Transverse colon (tissue), 4 donors: ENCODE results near the gene GDPD1. TPM values are rescaled to one million over a fixed set of nuclear protein-coding genes. Genes with fewer than 3 reads are reported as not detected.

ENCODE experiments used
- DNase-seq: peaks from one replicate; pipeline ENCODE4 v3.0.0-alpha.2; 2019
- H3K27ac ChIP-seq, 4 donors: fragments of 200-600 bp; sonication (generic); 2 replicates each; pipeline ENCODE4 v1.5.1; 2016 to 2018; ENCODE audit warnings: inconsistent platforms in 4 of 4
- H3K27me3 ChIP-seq: fragments of 200-600 bp; sonication (generic); 2 replicates; pipeline ENCODE4 v1.5.1; 2017; ENCODE audit warnings: inconsistent platforms
- H3K36me3 ChIP-seq, 4 donors: fragments of 200-600 bp; sonication (generic); 2 replicates each; pipeline ENCODE4 v1.5.1; 2017 to 2019; ENCODE audit warnings: inconsistent platforms in 4 of 4
- H3K4me1 ChIP-seq, 4 donors: fragments of 200-600 bp; sonication (generic); 2 replicates each; pipeline ENCODE4 v1.5.1; 2017 to 2020; ENCODE audit warnings: inconsistent platforms in 4 of 4
- H3K4me3 ChIP-seq, 4 donors: fragments of 200-600 bp; sonication (generic); 1 replicate in 1 of 4; 2 replicates in 3 of 4; pipeline versions ENCODE4 v1.5.1 to v1.6.1; 2017 to 2019; ENCODE audit warnings: inconsistent platforms in 4 of 4
- H3K9me3 ChIP-seq, 2 donors: fragments of 200-600 bp; sonication (generic); 2 replicates each; pipeline ENCODE4 v1.5.1; 2017 to 2019; ENCODE audit warnings: inconsistent platforms in 2 of 2
- CTCF ChIP-seq, 5 experiments: fragments of 200-600 bp in 3 of 5; fragments of 450-650 bp in 2 of 5; sonication (generic) in 3 of 5; IDR thresholded peaks; 1 replicate in 2 of 5; 2 replicates in 3 of 5; pipeline ENCODE4 v1.5.1; 2016 to 2017; ENCODE audit warnings: antibody characterized with exemption in 5 of 5, inconsistent platforms in 3 of 5, mild to moderate bottlenecking in 2 of 5, moderate library complexity in 1 of 5
- EP300 ChIP-seq: sonication (generic); formaldehyde crosslinking; IDR thresholded peaks from one replicate; pipeline ENCODE4 v1.6.1; 2017; ENCODE audit warnings: antibody characterized with exemption, low read depth
- POLR2A ChIP-seq: fragments of 450-650 bp; IDR thresholded peaks from one replicate; pipeline ENCODE4 v1.6.1; 2016; ENCODE audit warnings: antibody characterized with exemption, mild to moderate bottlenecking, moderate library complexity
- POLR2AphosphoS5 ChIP-seq, 3 donors: sonication (generic); formaldehyde crosslinking; IDR thresholded peaks; one replicate each; pipeline ENCODE4 v1.6.1; 2016; ENCODE audit warnings: antibody characterized with exemption in 3 of 3
- WGBS, 2 donors: methylation state at CpG; one replicate each; pipeline ENCODE4 v1.1.5; 2018; ENCODE audit warnings: low coverage in 1 of 2; 5-methylcytosine and 5-hydroxymethylcytosine counted together
- in situ Hi-C, 4 donors: fragments of 200-750 bp; cut with MboI; loops; one replicate each; pipeline versions ENCODE4 v1.15.0 to v1.15.1; 2017; ENCODE audit warnings: low sequenced_read_pairs in 3 of 4, low pct_ligation_motif_present in 1 of 4, low pct_unique_long_range_greater_than_20kb in 1 of 4
- intact Hi-C: fragments of 100-400 bp; cut with DNase I; formaldehyde crosslinking; loops from one replicate; pipeline ENCODE4 v1.15.1; 2023; ENCODE audit warnings: low total_unique reads
- total RNA-seq, 4 donors: library from RNA; depleted of rRNA; stranded (reverse); fragments of >200 nt; gene quantifications; one replicate each; pipeline ENCODE4 v1.1.0, GENCODE V29; 2016

GDPD1 gene
- total RNA-seq, 4 donors from 2014 or later, result 1.8 to 22.1 (median 9.3) TPM

GRCh38 chr17:59244081-59244480, 23.8 kb downstream of the GDPD1 start:
- Histone ChIP-seq H3K36me3 (no peaks in the 10 kb centered on the region), H3K9me3 (no peaks in the 10 kb centered on the region), H3K27me3 (no peaks in the 10 kb centered on the region), H3K4me1 (no peaks in the 10 kb centered on the region), H3K4me3 (no peak overlapping the region), H3K27ac (no peak overlapping the region)
- intact Hi-C loops, result no loop called here
- DNase-seq, result no peak
- in situ Hi-C loops, result no loop called here
- TF ChIP-seq CTCF (IDR thresholded peaks at IDR 0.05) (no peak), EP300 (no peak), POLR2AphosphoS5 (IDR thresholded peaks at IDR 0.05) (no peak), POLR2A (no peak)
- WGBS, 2 donors, result 84 to 100% methylated on average over 2 to 6 of the region's 6 CpGs

- intact Hi-C loops (no loop called here), in situ Hi-C loops (no loop called here)
- no peaks in the 10 kb centered on the region for H3K27me3 ChIP-seq
- no peaks in the 10 kb centered on the region for H3K9me3 ChIP-seq
- no peak overlapping the region for H3K27ac ChIP-seq
- 60 to 75% methylated on average over 2 of the region's 2 CpGs for WGBS, 2 donors
- no peaks in the 10 kb centered on the region for H3K4me1 ChIP-seq
- no peaks in the 10 kb centered on the region for H3K36me3 ChIP-seq
- no peak overlapping the region for H3K4me3 ChIP-seq
- TF ChIP-seq CTCF (IDR thresholded peaks at IDR 0.05), result no peak
- TF ChIP-seq POLR2A, result no peak
- no peak for TF ChIP-seq POLR2AphosphoS5 (IDR thresholded peaks at IDR 0.05)
- TF ChIP-seq EP300, result no peak
- no peak for DNase-seq
These were observed 34.4 kb downstream of the GDPD1 start for GRCh38 chr17:59254742-59255141.

GRCh38 chr17:59257101-59257500, 36.8 kb downstream of the GDPD1 start:
- Histone ChIP-seq H3K36me3 (no peaks in the 10 kb centered on the region), H3K4me1 (no peaks in the 10 kb centered on the region), H3K4me3 (no peak overlapping the region), H3K27me3 (no peaks in the 10 kb centered on the region), H3K9me3 (no peaks in the 10 kb centered on the region), H3K27ac (no peak overlapping the region)
- in situ Hi-C loops, result no loop called here
- no peak for TF ChIP-seq POLR2A
- no peak for TF ChIP-seq CTCF (IDR thresholded peaks at IDR 0.05)
- intact Hi-C loops, result no loop called here
- DNase-seq, result no peak
- WGBS, 2 donors, result 81 to 92% methylated on average over 2 of the region's 2 CpGs

GRCh38 chr17:59260722-59261121, 40.4 kb downstream of the GDPD1 start:
- Histone ChIP-seq H3K4me3 (no peak overlapping the region), H3K27me3 (no peaks in the 10 kb centered on the region), H3K27ac (no peak overlapping the region), H3K9me3 (no peaks in the 10 kb centered on the region), H3K36me3 (no peaks in the 10 kb centered on the region), H3K4me1 (no peaks in the 10 kb centered on the region)
- DNase-seq, result no peak
- 83% methylated on average over 2 of the region's 2 CpGs; no CpG with 5 or more reads in 1 of the 2 donors for WGBS, 2 donors
- in situ Hi-C loops, result no loop called here
- intact Hi-C loops, result no loop called here
- no peak for TF ChIP-seq EP300
- no peak for TF ChIP-seq CTCF (IDR thresholded peaks at IDR 0.05)
- no peak for TF ChIP-seq POLR2A
- no peak for TF ChIP-seq POLR2AphosphoS5 (IDR thresholded peaks at IDR 0.05)
